ENCODE data around the gene FBXO47.

DNA sequence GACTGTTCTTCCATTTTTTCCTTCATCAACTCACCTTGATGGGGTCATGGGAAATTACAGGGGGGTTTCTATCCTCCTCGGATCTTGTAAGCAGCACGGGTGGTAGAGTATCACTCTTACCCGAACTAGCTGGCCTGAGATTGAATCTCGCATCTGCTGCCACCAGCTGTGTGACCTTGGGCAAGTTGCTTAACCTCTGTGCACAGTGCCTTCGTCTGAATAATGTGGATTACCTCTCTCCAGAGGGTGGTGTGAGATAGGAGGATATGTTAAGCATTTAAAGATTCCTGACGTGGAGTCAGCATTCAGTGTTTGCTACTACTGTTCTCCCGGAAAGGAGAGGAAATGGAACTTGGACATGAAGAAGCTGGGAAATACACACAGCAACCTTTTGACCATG lies 72.9 kb downstream of the FBXO47 start:
- TF ChIP-seq POLR2A (IDR thresholded peaks at IDR 0.05; ENCODE audit: low read length) (no peak), GATA1 (IDR thresholded peaks at IDR 0.05; ENCODE audit: low read depth, low read length) (no peak)

Measured in erythroblast (primary cell).